ENCODE measurements around the gene GET4. TPM values are rescaled to one million over a fixed set of nuclear protein-coding genes. Genes with fewer than 3 reads are reported as not detected.

The GET4 gene
- total and polyA plus RNA-seq, 2 experiments from 2014 or later = 26.3 to 26.8 TPM

- Histone ChIP-seq H2AFZ (no peak overlapping the region), H3K27me3 (replicated peaks; ENCODE audit: insufficient read depth) (no peaks in the 10 kb centered on the region), H3K27ac (no peak overlapping the region), H3K4me3 (no peak overlapping the region), H3F3A (ENCODE audit: insufficient read depth) (no peaks in the 10 kb centered on the region), H4K20me1 (ENCODE audit: insufficient read depth) (0 out of 2 replicates have a peak, but pooled peaks cover 5% of the 10 kb centered on the region), H3K36me3 (ENCODE audit: low read depth) (no peaks in the 10 kb centered on the region), H3K4me2 (ENCODE audit: unreplicated experiment) (no peak overlapping the region), H3K9me3 (ENCODE audit: low read depth) (no peaks in the 10 kb centered on the region), H3K4me1 (ENCODE audit: insufficient read depth) (peaks cover 8% of the 10 kb centered on the region), H3K9ac (no peak overlapping the region), H3K79me2 (ENCODE audit: insufficient read depth) (peaks cover 84% of the 10 kb centered on the region), H3K9me2 (ENCODE audit: insufficient read depth) (no peaks in the 10 kb centered on the region)
- 83 to 84% methylated on average over 14 to 15 of the region's 15 CpGs for WGBS, 2 experiments (ENCODE audit: low coverage in 1 of 2, low lambda C conversion rate in 2 of 2, missing lambda C conversion rate in 2 of 2)
- in situ Hi-C loops (cut with MboI) = no loop called here
- no peak for DNase-seq
- TF ChIP-seq EZH2 (IDR thresholded peaks at IDR 0.05; ENCODE audit: insufficient read depth, poor library complexity, severe bottlenecking) = no peak
- no peak for TF ChIP-seq EZH2phosphoT487 (IDR thresholded peaks at IDR 0.05; ENCODE audit: insufficient read depth, low read depth)
Observed at GRCh38 chr7:880450-880849, 4.1 kb downstream of the GET4 start.

DNA sequence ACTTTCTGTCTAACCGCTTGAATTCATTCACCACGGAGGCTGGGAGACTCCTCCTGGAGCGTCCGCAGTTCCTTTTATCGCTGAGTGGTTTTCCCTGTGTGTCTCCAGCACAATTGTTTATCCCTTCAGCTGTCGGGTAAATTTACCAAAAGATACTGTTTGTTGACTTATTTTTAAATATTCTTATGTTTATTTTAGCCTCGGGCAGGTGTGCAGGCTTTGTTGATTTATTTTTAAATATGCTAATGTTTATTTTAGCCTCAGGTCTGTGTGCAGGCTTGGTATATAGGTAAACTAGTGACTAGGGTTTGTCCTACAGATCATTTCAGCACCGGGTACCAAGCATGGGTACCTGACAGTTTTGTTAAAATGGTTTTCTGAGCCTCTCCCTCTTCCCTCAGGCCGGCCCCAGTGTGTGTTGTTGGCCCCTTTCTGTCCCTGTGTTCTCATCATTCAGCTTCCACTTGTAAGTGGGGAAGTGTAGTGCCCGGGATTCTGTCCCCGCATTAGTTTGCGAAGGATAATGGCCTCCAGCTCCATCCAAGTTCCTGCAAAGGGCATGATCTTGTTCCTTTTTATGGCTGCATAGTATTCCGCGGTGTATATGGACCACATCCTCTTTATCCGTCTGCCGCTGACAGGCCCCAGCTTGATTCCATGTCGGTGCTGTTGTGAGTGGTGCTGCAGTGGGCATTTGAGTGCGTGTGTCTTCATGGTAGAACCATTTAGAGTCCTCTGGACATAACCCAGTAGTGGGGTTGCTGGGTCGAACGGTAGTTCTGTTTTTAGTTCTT is 5.3 kb downstream of the GET4 start:
- Histone ChIP-seq H3K79me2 (ENCODE audit: insufficient read depth) (peaks cover 96% of the 10 kb centered on the region), H3K9me3 (ENCODE audit: low read depth) (no peaks in the 10 kb centered on the region), H3K27me3 (replicated peaks; ENCODE audit: insufficient read depth) (no peaks in the 10 kb centered on the region), H4K20me1 (ENCODE audit: insufficient read depth) (0 out of 2 replicates have a peak, but pooled peaks cover 5% of the 10 kb centered on the region), H3K27ac (no peak overlapping the region), H3K4me2 (ENCODE audit: unreplicated experiment) (no peak overlapping the region), H3K36me3 (ENCODE audit: low read depth) (no peaks in the 10 kb centered on the region), H3K9me2 (ENCODE audit: insufficient read depth) (no peaks in the 10 kb centered on the region), H3K4me1 (ENCODE audit: insufficient read depth) (peaks cover 8% of the 10 kb centered on the region), H3K4me3 (no peak overlapping the region), H3K9ac (no peak overlapping the region), H2AFZ (no peak overlapping the region), H3F3A (ENCODE audit: insufficient read depth) (no peaks in the 10 kb centered on the region)
- no peak for TF ChIP-seq EZH2phosphoT487 (IDR thresholded peaks at IDR 0.05; ENCODE audit: insufficient read depth, low read depth)
- TF ChIP-seq EZH2 (IDR thresholded peaks at IDR 0.05; ENCODE audit: insufficient read depth, poor library complexity, severe bottlenecking) = no peak
- in situ Hi-C loops (cut with MboI) = no loop called here
- DNase-seq = no peak
- WGBS, 2 experiments (ENCODE audit: low coverage in 1 of 2, low lambda C conversion rate in 2 of 2, missing lambda C conversion rate in 2 of 2) = 97 to 98% methylated on average over 20 of the region's 20 CpGs

DNA sequence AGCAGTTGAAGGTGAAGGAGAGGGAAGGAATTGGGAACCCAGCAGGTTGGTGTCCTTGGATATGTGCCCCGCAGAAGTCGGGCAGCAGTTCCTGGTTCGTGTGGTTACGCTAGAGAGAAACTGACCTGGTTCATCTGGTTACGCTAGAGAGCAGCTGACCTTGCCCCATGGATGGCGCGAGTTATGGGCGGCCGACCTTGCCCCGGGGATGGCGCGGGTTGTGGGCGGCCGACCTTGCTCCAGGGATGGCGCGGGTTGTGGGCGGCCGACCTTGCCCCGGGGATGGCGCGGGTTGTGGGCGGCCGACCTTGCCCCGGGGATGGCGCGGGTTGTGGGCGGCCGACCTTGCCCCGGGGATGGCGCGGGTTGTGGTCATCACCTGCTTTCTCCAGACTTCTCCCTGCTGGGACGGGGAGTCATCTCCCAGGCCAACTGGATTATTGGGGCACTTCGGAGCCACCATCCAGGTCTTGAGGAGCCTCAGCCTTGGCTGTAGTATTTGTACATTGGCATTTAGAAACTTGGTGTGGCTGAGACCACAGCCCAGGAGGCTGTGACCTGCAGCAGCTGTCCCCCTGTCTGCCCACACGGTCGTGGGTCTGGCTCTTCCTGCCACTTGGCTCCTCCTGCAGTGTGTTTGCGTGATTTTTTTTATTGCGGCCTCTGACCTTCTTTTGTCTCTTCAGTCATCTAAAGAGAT is 6.1 kb downstream of the GET4 start:
- no peaks in the 10 kb centered on the region for H3K9me2 ChIP-seq (ENCODE audit: insufficient read depth)
- H3K9me3 ChIP-seq (ENCODE audit: low read depth) = no peaks in the 10 kb centered on the region
- no peak overlapping the region for H2AFZ ChIP-seq
- no peak for DNase-seq
- no peak overlapping the region for H3K27ac ChIP-seq
- H3F3A ChIP-seq (ENCODE audit: insufficient read depth) = no peaks in the 10 kb centered on the region
- H3K4me3 ChIP-seq = no peak overlapping the region
- in situ Hi-C loops (cut with MboI) = no loop called here
- no peak overlapping the region for H3K9ac ChIP-seq
- 0 out of 2 replicates have a peak, but pooled peaks cover 5% of the 10 kb centered on the region for H4K20me1 ChIP-seq (ENCODE audit: insufficient read depth)
- no peak for TF ChIP-seq EZH2phosphoT487 (IDR thresholded peaks at IDR 0.05; ENCODE audit: insufficient read depth, low read depth)
- TF ChIP-seq EZH2 (IDR thresholded peaks at IDR 0.05; ENCODE audit: insufficient read depth, poor library complexity, severe bottlenecking) = no peak
- peaks cover 8% of the 10 kb centered on the region for H3K4me1 ChIP-seq (ENCODE audit: insufficient read depth)
- 94 to 96% methylated on average over 21 to 37 of the region's 37 CpGs for WGBS, 2 experiments (ENCODE audit: low coverage in 1 of 2, low lambda C conversion rate in 2 of 2, missing lambda C conversion rate in 2 of 2)
- no peaks in the 10 kb centered on the region for H3K36me3 ChIP-seq (ENCODE audit: low read depth)
- peaks cover 90% of the 10 kb centered on the region for H3K79me2 ChIP-seq (ENCODE audit: insufficient read depth)
- H3K4me2 ChIP-seq (ENCODE audit: unreplicated experiment) = no peak overlapping the region
- no peaks in the 10 kb centered on the region for H3K27me3 ChIP-seq (replicated peaks; ENCODE audit: insufficient read depth)

DNA sequence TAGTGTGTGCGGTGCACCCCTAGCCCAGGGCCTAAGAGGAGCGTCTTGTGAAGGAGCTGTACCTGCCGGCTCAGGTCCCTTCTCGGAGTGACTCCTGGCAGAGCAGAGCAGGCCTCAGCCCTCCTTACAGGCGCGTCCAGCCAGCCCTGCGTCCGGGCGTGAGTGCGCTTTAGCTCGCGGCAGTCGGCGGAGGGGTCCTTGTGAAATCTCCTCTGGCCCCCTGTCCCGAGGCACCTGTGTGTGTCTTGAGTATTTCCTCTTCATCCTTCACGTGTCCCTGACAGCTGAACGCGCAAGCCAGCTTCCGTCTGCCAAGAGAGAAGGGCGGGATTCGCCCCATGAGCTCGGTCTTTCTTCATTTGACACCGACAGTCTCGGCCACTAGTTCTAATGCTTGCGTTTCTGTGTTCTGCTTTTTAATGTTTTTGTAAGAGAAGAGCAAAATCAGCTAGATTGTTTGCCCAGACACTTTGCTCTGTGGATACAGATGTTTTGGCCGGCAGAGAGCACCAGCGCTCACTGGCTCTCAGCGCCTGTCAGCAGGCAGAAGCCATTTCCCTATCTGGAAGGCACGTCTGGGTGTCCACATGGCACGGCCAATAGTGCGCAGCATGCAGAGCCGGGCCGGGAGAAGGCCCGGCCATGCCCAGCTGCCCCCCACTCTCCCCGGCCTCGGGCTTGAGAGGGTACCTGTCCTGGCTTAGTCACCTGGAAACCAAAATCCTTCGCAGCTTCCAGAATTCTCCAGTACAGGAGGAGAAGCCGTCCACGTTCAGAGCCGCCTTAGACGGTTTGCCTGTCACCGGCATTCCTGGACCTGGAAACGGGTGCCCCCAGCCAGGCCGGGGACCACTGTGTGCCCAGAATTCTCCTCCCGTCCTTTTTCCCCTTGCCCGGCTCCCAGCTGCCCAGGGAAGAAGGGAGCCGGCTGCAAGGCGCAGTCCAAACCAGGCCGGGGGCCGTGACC is 7.0 kb downstream of the GET4 start:
- H3K4me1 ChIP-seq (ENCODE audit: insufficient read depth) = peaks cover 3% of the 10 kb centered on the region
- H3K9ac ChIP-seq = no peak overlapping the region
- no peaks in the 10 kb centered on the region for H3K9me2 ChIP-seq (ENCODE audit: insufficient read depth)
- H3K9me3 ChIP-seq (ENCODE audit: low read depth) = no peaks in the 10 kb centered on the region
- no peaks in the 10 kb centered on the region for H3F3A ChIP-seq (ENCODE audit: insufficient read depth)
- no peak overlapping the region for H3K4me3 ChIP-seq
- H3K27me3 ChIP-seq (replicated peaks; ENCODE audit: insufficient read depth) = no peaks in the 10 kb centered on the region
- TF ChIP-seq EZH2 (IDR thresholded peaks at IDR 0.05; ENCODE audit: insufficient read depth, poor library complexity, severe bottlenecking) (no peak), EZH2phosphoT487 (IDR thresholded peaks at IDR 0.05; ENCODE audit: insufficient read depth, low read depth) (no peak)
- DNase-seq = peak; percentile 26
- WGBS, 2 experiments (ENCODE audit: low coverage in 1 of 2, low lambda C conversion rate in 2 of 2, missing lambda C conversion rate in 2 of 2) = 65 to 68% methylated on average over 50 of the region's 50 CpGs
- H3K36me3 ChIP-seq (ENCODE audit: low read depth) = no peaks in the 10 kb centered on the region
- H3K27ac ChIP-seq = no peak overlapping the region
- in situ Hi-C loops (cut with MboI) = no loop called here
- no peak overlapping the region for H3K4me2 ChIP-seq (ENCODE audit: unreplicated experiment)
- 0 out of 2 replicates have a peak, but pooled peaks cover 5% of the 10 kb centered on the region for H4K20me1 ChIP-seq (ENCODE audit: insufficient read depth)
- H2AFZ ChIP-seq = no peak overlapping the region
- peaks cover 83% of the 10 kb centered on the region for H3K79me2 ChIP-seq (ENCODE audit: insufficient read depth)
